ENCODE results near the gene DNLZ. TPM values are rescaled to one million over a fixed set of nuclear protein-coding genes. Genes with fewer than 3 reads are reported as not detected.

The DNLZ gene
- total RNA-seq, 4 donors from 2014 or later = 16.2 to 58.4 (median 23.1) TPM

DNA sequence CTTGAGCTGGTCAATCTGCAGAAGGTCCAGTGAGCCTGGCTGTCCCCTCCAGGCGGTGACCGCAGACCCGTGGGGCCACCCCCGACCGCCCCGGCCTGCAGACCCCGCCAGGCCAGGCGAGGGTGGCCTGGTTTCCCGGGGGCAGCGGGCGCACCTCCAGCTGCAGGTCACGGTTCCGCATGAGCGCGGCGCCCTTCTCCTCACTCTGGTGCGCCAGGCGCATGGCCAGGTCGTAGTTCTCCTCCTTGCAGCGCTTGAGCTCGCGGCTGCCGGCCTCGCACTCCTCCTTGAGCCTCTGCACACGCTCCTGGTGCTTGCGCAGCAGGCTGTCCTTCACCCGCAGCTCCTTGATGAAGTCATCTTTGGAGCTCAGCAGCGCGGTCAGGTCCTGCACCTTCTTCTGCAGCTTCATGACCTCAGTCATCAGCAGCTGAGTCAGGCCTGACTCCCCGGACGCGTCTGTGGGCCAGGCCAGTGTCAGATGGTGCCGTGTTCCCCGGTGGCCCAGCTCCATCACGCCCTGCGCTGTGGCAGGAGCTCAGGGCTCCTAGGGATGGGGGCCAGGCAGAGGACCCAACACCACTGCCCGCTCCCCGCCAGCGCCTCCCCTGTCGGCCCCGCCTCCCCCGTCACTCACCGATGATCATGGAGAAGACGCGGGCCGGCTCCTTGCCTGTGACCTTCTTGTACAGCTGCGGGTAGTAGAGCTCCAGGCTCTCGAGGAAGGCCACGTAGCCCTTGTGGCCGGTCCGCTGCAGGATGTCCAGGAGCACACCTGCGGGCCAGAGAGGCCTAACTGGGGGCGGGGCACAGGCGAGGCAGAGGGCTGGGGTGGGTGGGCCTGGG is 7.4 kb upstream of the DNLZ start:
- H3K4me3 ChIP-seq (replicated peaks in 1 of 3) = no peak overlapping the region
- DNase-seq = no peak
- no peaks in the 10 kb centered on the region for H3K27me3 ChIP-seq
- H3K9me3 ChIP-seq = no peaks in the 10 kb centered on the region
- H3K4me1 ChIP-seq = peaks cover 4 to 18% of the 10 kb centered on the region in 2 donors
- H3K27ac ChIP-seq = no peak overlapping the region
- TF ChIP-seq POLR2A (IDR thresholded peaks at IDR 0.05) = no peak
- TF ChIP-seq, protein P1, sequence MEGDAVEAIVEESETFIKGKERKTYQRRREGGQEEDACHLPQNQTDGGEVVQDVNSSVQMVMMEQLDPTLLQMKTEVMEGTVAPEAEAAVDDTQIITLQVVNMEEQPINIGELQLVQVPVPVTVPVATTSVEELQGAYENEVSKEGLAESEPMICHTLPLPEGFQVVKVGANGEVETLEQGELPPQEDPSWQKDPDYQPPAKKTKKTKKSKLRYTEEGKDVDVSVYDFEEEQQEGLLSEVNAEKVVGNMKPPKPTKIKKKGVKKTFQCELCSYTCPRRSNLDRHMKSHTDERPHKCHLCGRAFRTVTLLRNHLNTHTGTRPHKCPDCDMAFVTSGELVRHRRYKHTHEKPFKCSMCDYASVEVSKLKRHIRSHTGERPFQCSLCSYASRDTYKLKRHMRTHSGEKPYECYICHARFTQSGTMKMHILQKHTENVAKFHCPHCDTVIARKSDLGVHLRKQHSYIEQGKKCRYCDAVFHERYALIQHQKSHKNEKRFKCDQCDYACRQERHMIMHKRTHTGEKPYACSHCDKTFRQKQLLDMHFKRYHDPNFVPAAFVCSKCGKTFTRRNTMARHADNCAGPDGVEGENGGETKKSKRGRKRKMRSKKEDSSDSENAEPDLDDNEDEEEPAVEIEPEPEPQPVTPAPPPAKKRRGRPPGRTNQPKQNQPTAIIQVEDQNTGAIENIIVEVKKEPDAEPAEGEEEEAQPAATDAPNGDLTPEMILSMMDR (IDR thresholded peaks at IDR 0.05) = no peak
- WGBS, 2 donors = 94 to 96% methylated on average over 37 to 41 of the region's 54 CpGs
- intact Hi-C loops (cut with DNase I) = no loop called here
- H3K36me3 ChIP-seq = no peaks in the 10 kb centered on the region

GRCh38 chr9:136370037-136370436 is 6.5 kb upstream of the DNLZ start:
- no peak overlapping the region for H3K27ac ChIP-seq
- H3K27me3 ChIP-seq = no peaks in the 10 kb centered on the region
- peaks cover 4 to 18% of the 10 kb centered on the region in 2 donors for H3K4me1 ChIP-seq
- H3K36me3 ChIP-seq = no peaks in the 10 kb centered on the region
- H3K4me3 ChIP-seq (replicated peaks in 1 of 3) = no peak overlapping the region
- no peak for DNase-seq
- WGBS, 2 donors = 96% methylated on average over 5 of the region's 19 CpGs; no CpG with 5 or more reads in 1 of the 2 donors
- H3K9me3 ChIP-seq = no peaks in the 10 kb centered on the region
- TF ChIP-seq, protein P1 (IDR thresholded peaks at IDR 0.05) = no peak
- TF ChIP-seq POLR2A (IDR thresholded peaks at IDR 0.05) = no peak
- intact Hi-C loops (cut with DNase I) = no loop called here

GRCh38 chr9:136368190-136368589 is 4.6 kb upstream of the DNLZ start:
- no peak for TF ChIP-seq POLR2A (IDR thresholded peaks at IDR 0.05)
- TF ChIP-seq, protein P1 (IDR thresholded peaks at IDR 0.05) = no peak
- intact Hi-C loops (cut with DNase I) = loop anchor here (10.0 kb wide), 1 partner anchor 243 kb away; no protein-coding TSS in a partner anchor
- DNase-seq = no peak

DNA sequence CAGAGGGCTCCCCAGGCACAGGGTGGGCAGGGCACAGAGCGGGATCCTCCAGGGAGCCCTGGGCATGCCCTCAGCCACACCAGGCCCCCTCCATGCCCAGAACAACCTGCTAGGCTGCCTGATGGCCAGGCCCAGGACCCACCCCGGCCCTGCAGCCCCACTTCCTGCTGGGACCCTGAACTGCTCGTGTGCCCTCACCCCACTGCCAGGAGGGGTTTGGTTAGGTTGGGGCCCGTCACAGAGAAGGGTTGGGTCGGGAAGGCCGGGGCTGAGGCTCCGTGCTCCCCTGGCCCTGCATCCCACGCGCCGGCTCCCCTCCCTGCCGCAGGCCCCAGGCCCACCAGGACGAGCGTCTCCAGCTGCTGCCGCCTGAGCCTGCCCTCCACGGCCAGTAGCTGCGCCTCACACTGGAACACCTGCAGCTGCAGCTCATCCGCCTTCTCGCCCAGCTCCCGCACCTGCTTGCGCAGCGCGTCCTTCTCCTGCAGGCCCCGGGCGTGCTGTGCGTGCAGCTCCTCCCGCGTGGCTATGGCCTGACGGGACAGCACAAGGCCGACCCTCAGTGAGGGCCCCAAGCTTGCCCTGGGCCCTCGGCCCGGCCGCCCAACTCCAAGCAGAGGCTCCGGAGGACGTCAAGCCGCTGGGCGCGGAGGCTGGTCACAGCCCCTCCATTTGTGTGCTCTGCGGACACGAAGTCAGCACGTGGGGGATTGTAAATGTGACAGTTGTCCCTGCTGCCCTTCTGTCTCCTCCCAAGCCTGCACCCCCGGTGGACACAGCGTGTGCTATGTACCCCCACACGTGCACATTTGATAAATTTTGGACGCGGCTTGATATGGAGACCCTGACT is 4.0 kb upstream of the DNLZ start:
- Histone ChIP-seq H3K9me3 (no peaks in the 10 kb centered on the region), H3K27me3 (no peaks in the 10 kb centered on the region), H3K27ac (no peak overlapping the region), H3K4me3 (replicated peaks in 1 of 3) (no peak overlapping the region), H3K4me1 (peaks cover 8 to 17% of the 10 kb centered on the region in 2 donors), H3K36me3 (no peaks in the 10 kb centered on the region)
- DNase-seq = no peak
- WGBS, 2 donors = 89 to 92% methylated on average over 8 to 29 of the region's 45 CpGs
- intact Hi-C loops (cut with DNase I) = loop anchor here (10.0 kb wide), 1 partner anchor 243 kb away; no protein-coding TSS in a partner anchor
- TF ChIP-seq POLR2A (IDR thresholded peaks at IDR 0.05) = no peak
- TF ChIP-seq, protein P1 (IDR thresholded peaks at IDR 0.05) = no peak

More at GRCh38 chr9:136368190-136368589, 4.6 kb upstream of the DNLZ start:
- 68 to 77% methylated on average over 6 to 15 of the region's 18 CpGs for WGBS, 2 donors
- no peaks in the 10 kb centered on the region for H3K9me3 ChIP-seq
- H3K4me1 ChIP-seq = peaks cover 8 to 19% of the 10 kb centered on the region in 2 donors
- no peaks in the 10 kb centered on the region for H3K27me3 ChIP-seq
- no peak overlapping the region for H3K4me3 ChIP-seq (replicated peaks in 1 of 3)
- no peak overlapping the region for H3K27ac ChIP-seq
- H3K36me3 ChIP-seq = no peaks in the 10 kb centered on the region

All from thyroid gland (tissue), 4 donors.